GM21723 (cell line): ENCODE results near the gene EEF1A1.
A peak's percentile ranks its signal among the peaks of the same experiment; 100 is the strongest.
"Not testable (repeated sequence)": the region's sequence is repeated elsewhere in the genome, so short reads cannot be mapped to it uniquely, and the experiment has no call there.

ENCODE experiments used
- ATAC-seq: cut with Tn5 transposase; IDR thresholded peaks from one replicate; pipeline ENCODE4 v1.9.1; 2021; ENCODE audit warnings: mild to moderate bottlenecking, moderate library complexity; ENCODE audit not compliant: unreplicated experiment

The EEF1A1 gene

GRCh38 chr6:73538116-73538779 is 17.4 kb upstream of the EEF1A1 start:
- no peak for ATAC-seq

- no peak for ATAC-seq
Measured at GRCh38 chr6:73537677-73538076, 16.8 kb upstream of the EEF1A1 start.

GRCh38 chr6:73534628-73535027 is 13.8 kb upstream of the EEF1A1 start:
- no peak for ATAC-seq

- no peak for ATAC-seq
Measured at GRCh38 chr6:73532293-73532692, 11.5 kb upstream of the EEF1A1 start.

- ATAC-seq: no peak
Measured at GRCh38 chr6:73528897-73529296, 8.1 kb upstream of the EEF1A1 start.

GRCh38 chr6:73525546-73526330 is 4.9 kb upstream of the EEF1A1 start:
- no peak for ATAC-seq

GRCh38 chr6:73523434-73524123 is 2.7 kb upstream of the EEF1A1 start:
- peak; percentile 50 for ATAC-seq

GRCh38 chr6:73521351-73521985 is 636 bp upstream of the EEF1A1 start:
- peak; percentile 44 for ATAC-seq

- ATAC-seq: no peak
Measured at GRCh38 chr6:73519926-73520687, 725 bp downstream of the EEF1A1 start.

GRCh38 chr6:73518982-73519881 is 1.6 kb downstream of the EEF1A1 start:
- not testable (repeated sequence) for ATAC-seq

- ATAC-seq: not testable (repeated sequence)
Measured at GRCh38 chr6:73518100-73518981, 2.5 kb downstream of the EEF1A1 start.

- ATAC-seq: no peak
Measured at GRCh38 chr6:73516514-73517489, 4.0 kb downstream of the EEF1A1 start.

- peak; percentile 57 for ATAC-seq
Measured at GRCh38 chr6:73515204-73515655, 5.6 kb downstream of the EEF1A1 start.

GRCh38 chr6:73514746-73515110 is 6.1 kb downstream of the EEF1A1 start:
- peak; percentile 30 for ATAC-seq

GRCh38 chr6:73513496-73513854 is 7.4 kb downstream of the EEF1A1 start:
- ATAC-seq: no peak

- no peak for ATAC-seq
Measured at GRCh38 chr6:73511796-73512195, 9.0 kb downstream of the EEF1A1 start.

- no peak for ATAC-seq
Measured at GRCh38 chr6:73509851-73510250, 11.0 kb downstream of the EEF1A1 start.
